MM.1S (cell line): ENCODE measurements around the gene ENO4.

Experiments
- DNase-seq: peaks from one replicate; pipeline ENCODE4 v3.0.0-alpha.2; 2015
- H2AFZ ChIP-seq: fragments of 300-600 bp; sonication (generic); 2 replicates; pipeline ENCODE4 v1.6.0; 2016; ENCODE audit warnings: antibody characterized with exemption, low read length
- H3F3A ChIP-seq: fragments of 300-600 bp; sonication (generic); 2 replicates; pipeline ENCODE4 v1.6.1; 2016; ENCODE audit warnings: mild to moderate bottlenecking, antibody characterized with exemption, low read length, moderate library complexity, mixed read lengths; ENCODE audit not compliant: insufficient read depth
- H3K27ac ChIP-seq: fragments of 300-600 bp; sonication (generic); 2 replicates; pipeline ENCODE4 v1.5.1; 2016; ENCODE audit warnings: mild to moderate bottlenecking, low read length
- H3K27me3 ChIP-seq: fragments of 300-600 bp; sonication (generic); replicated peaks from 2 replicates; pipeline ENCODE4 v1.6.0; 2016; ENCODE audit warnings: low read length; ENCODE audit not compliant: insufficient read depth
- H3K36me3 ChIP-seq: fragments of 300-600 bp; sonication (generic); replicated peaks from 2 replicates; pipeline ENCODE4 v1.6.1; 2016; ENCODE audit warnings: mild to moderate bottlenecking, low read length, mixed read lengths; ENCODE audit not compliant: insufficient read depth
- H3K4me1 ChIP-seq: fragments of 300-600 bp; sonication (generic); 2 replicates; pipeline ENCODE4 v1.6.1; 2016; ENCODE audit warnings: low read length, mixed read lengths
- H3K4me2 ChIP-seq: fragments of 300-600 bp; sonication (generic); 2 replicates; pipeline ENCODE4 v1.6.0; 2016; ENCODE audit warnings: low read depth, low read length
- H3K4me3 ChIP-seq: fragments of 300-600 bp; sonication (generic); 2 replicates; pipeline ENCODE4 v1.5.1; 2016; ENCODE audit warnings: low read length, mixed read lengths
- H3K79me2 ChIP-seq: fragments of 300-600 bp; sonication (generic); 2 replicates; pipeline ENCODE4 v1.6.1; 2016; ENCODE audit warnings: mixed run types, low read length, mixed read lengths
- H3K9ac ChIP-seq: fragments of 300-600 bp; sonication (generic); 2 replicates; pipeline ENCODE4 v1.6.1; 2016; ENCODE audit warnings: low read length, mixed read lengths
- H3K9me2 ChIP-seq: fragments of 300-600 bp; sonication (generic); replicated peaks from 2 replicates; pipeline ENCODE4 v1.6.1; 2016; ENCODE audit warnings: mild to moderate bottlenecking, low read length, mixed read lengths; ENCODE audit not compliant: insufficient read depth
- H3K9me3 ChIP-seq: fragments of 300-600 bp; sonication (generic); replicated peaks from 2 replicates; pipeline ENCODE4 v1.6.1; 2016; ENCODE audit warnings: mild to moderate bottlenecking, low read length, mixed read lengths; ENCODE audit not compliant: insufficient read depth
- H4K20me1 ChIP-seq: fragments of 300-600 bp; sonication (generic); 2 replicates; pipeline ENCODE4 v1.6.1; 2016; ENCODE audit warnings: mild to moderate bottlenecking, low read length, moderate library complexity, mixed read lengths; ENCODE audit not compliant: insufficient read depth
- EZH2 ChIP-seq: fragments of 300-600 bp; sonication (generic); optimal IDR thresholded peaks from 2 replicates; pipeline ENCODE3; 2017; ENCODE audit warnings: low read depth, mild to moderate bottlenecking, antibody characterized with exemption, low read length, mixed read lengths
- EZH2phosphoT487 ChIP-seq: fragments of 300-600 bp; sonication (generic); IDR thresholded peaks from 2 replicates; pipeline ENCODE4 v1.6.1; 2018; ENCODE audit warnings: antibody characterized with exemption, low read length
- TF ChIP-seq, protein P1 (sequence below): fragments of 300-600 bp; sonication (generic); IDR thresholded peaks from 2 replicates; pipeline ENCODE4 v1.5.1; 2016; ENCODE audit warnings: antibody characterized with exemption, low read length, mixed read lengths

ENO4 gene

GRCh38 chr10:116926426-116926825 lies 77.1 kb downstream of the ENO4 start:
- Histone ChIP-seq H3K27me3 (no peaks in the 10 kb centered on the region), H4K20me1 (no peaks in the 10 kb centered on the region), H3K4me2 (no peak overlapping the region), H3K9me3 (no peaks in the 10 kb centered on the region), H3K79me2 (no peaks in the 10 kb centered on the region), H3K36me3 (no peaks in the 10 kb centered on the region), H3K9ac (no peak overlapping the region), H3K4me1 (no peaks in the 10 kb centered on the region), H3K27ac (no peak overlapping the region), H3F3A (no peaks in the 10 kb centered on the region), H3K9me2 (no peaks in the 10 kb centered on the region), H2AFZ (no peak overlapping the region), H3K4me3 (no peak overlapping the region)
- TF ChIP-seq, protein P1, sequence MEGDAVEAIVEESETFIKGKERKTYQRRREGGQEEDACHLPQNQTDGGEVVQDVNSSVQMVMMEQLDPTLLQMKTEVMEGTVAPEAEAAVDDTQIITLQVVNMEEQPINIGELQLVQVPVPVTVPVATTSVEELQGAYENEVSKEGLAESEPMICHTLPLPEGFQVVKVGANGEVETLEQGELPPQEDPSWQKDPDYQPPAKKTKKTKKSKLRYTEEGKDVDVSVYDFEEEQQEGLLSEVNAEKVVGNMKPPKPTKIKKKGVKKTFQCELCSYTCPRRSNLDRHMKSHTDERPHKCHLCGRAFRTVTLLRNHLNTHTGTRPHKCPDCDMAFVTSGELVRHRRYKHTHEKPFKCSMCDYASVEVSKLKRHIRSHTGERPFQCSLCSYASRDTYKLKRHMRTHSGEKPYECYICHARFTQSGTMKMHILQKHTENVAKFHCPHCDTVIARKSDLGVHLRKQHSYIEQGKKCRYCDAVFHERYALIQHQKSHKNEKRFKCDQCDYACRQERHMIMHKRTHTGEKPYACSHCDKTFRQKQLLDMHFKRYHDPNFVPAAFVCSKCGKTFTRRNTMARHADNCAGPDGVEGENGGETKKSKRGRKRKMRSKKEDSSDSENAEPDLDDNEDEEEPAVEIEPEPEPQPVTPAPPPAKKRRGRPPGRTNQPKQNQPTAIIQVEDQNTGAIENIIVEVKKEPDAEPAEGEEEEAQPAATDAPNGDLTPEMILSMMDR = no peak
- TF ChIP-seq EZH2phosphoT487 (no peak), EZH2 (no peak)
- DNase-seq = no peak

GRCh38 chr10:116931806-116932205 lies 82.5 kb downstream of the ENO4 start:
- Histone ChIP-seq H3K27ac (no peak overlapping the region), H3K79me2 (no peaks in the 10 kb centered on the region), H3K4me2 (no peak overlapping the region), H3K9me2 (no peaks in the 10 kb centered on the region), H3K27me3 (no peaks in the 10 kb centered on the region), H3K36me3 (no peaks in the 10 kb centered on the region), H3K4me1 (no peaks in the 10 kb centered on the region), H2AFZ (no peak overlapping the region), H3K9ac (no peak overlapping the region), H3F3A (no peaks in the 10 kb centered on the region), H3K4me3 (no peak overlapping the region), H3K9me3 (no peaks in the 10 kb centered on the region), H4K20me1 (no peaks in the 10 kb centered on the region)
- DNase-seq = no peak
- TF ChIP-seq, protein P1 = no peak
